GM18526 (cell line): ENCODE measurements around the gene PLXNA2.

Source experiments
- POLR2A ChIP-seq: IDR thresholded peaks from 3 replicates; pipeline ENCODE4 v1.6.1; 2011; ENCODE audit not compliant: insufficient read length; ENCODE audit errors: extremely low read depth

The PLXNA2 gene

GRCh38 chr1:208179263-208179816 lies 64.8 kb downstream of the PLXNA2 start:
- no peak for TF ChIP-seq POLR2A

- no peak for TF ChIP-seq POLR2A
These were observed 66.1 kb downstream of the PLXNA2 start for GRCh38 chr1:208178091-208178529.

- no peak for TF ChIP-seq POLR2A
These were observed 66.5 kb downstream of the PLXNA2 start for GRCh38 chr1:208177656-208178055.

GRCh38 chr1:208176649-208177048 lies 67.5 kb downstream of the PLXNA2 start:
- no peak for TF ChIP-seq POLR2A

GRCh38 chr1:208175508-208175895 lies 68.7 kb downstream of the PLXNA2 start:
- no peak for TF ChIP-seq POLR2A

GRCh38 chr1:208174731-208175507 lies 69.3 kb downstream of the PLXNA2 start:
- no peak for TF ChIP-seq POLR2A

- no peak for TF ChIP-seq POLR2A
These were observed 70.0 kb downstream of the PLXNA2 start for GRCh38 chr1:208174200-208174599.

- TF ChIP-seq POLR2A = no peak
These were observed 70.4 kb downstream of the PLXNA2 start for GRCh38 chr1:208173749-208174148.

GRCh38 chr1:208172423-208173145 lies 71.6 kb downstream of the PLXNA2 start:
- no peak for TF ChIP-seq POLR2A

- TF ChIP-seq POLR2A = no peak
These were observed 72.4 kb downstream of the PLXNA2 start for GRCh38 chr1:208171616-208172422.

GRCh38 chr1:208170252-208170651 lies 73.9 kb downstream of the PLXNA2 start:
- no peak for TF ChIP-seq POLR2A

- TF ChIP-seq POLR2A = no peak
These were observed 74.9 kb downstream of the PLXNA2 start for GRCh38 chr1:208169081-208169879.

GRCh38 chr1:208167261-208167869 lies 76.8 kb downstream of the PLXNA2 start:
- no peak for TF ChIP-seq POLR2A

- no peak for TF ChIP-seq POLR2A
These were observed 77.6 kb downstream of the PLXNA2 start for GRCh38 chr1:208166340-208167138.

GRCh38 chr1:208165659-208166058 lies 78.5 kb downstream of the PLXNA2 start:
- no peak for TF ChIP-seq POLR2A
